GM23338 (cell line): Measurements from ENCODE around the gene HLA-B. TPM values are rescaled to one million over a fixed set of nuclear protein-coding genes. Genes with fewer than 3 reads are reported as not detected.

Experiments
- ATAC-seq: fragments of 200-7000 bp; cut with Tn5 transposase; 3 replicates; pipeline ENCODE4 v1.9.1; 2020
- DNase-seq: peaks from one replicate; pipeline ENCODE4 v3.0.0-alpha.2; 2015; ENCODE audit warnings: low spot score
- H2AFZ ChIP-seq: fragments of 200-600 bp; sonication (generic); 2 replicates; pipeline ENCODE4 v1.8.0; 2016; ENCODE audit warnings: antibody characterized with exemption, mild to moderate bottlenecking, moderate library complexity
- H3F3A ChIP-seq: fragments of 200-600 bp; sonication (generic); replicated peaks from 2 replicates; pipeline ENCODE4 v1.8.0; 2017; ENCODE audit warnings: antibody characterized with exemption, mixed run types, low read depth
- H3K27ac ChIP-seq: fragments of 200-600 bp; sonication (generic); 2 replicates; pipeline ENCODE4 v1.6.1; 2016; ENCODE audit warnings: low read depth
- H3K27me3 ChIP-seq: fragments of 200-600 bp; sonication (generic); 2 replicates; pipeline ENCODE4 v1.8.0; 2016; ENCODE audit warnings: mild to moderate bottlenecking, mixed run types, moderate library complexity; ENCODE audit not compliant: insufficient read depth
- H3K36me3 ChIP-seq: fragments of 200-600 bp; sonication (generic); 2 replicates; pipeline ENCODE4 v1.8.0; 2016; ENCODE audit warnings: mild to moderate bottlenecking; ENCODE audit not compliant: insufficient read depth
- H3K4me1 ChIP-seq: fragments of 200-600 bp; sonication (generic); 2 replicates; pipeline ENCODE4 v1.8.0; 2016; ENCODE audit warnings: mild to moderate bottlenecking, moderate library complexity; ENCODE audit not compliant: insufficient read depth
- H3K4me2 ChIP-seq: fragments of 200-600 bp; sonication (generic); 2 replicates; pipeline ENCODE4 v1.7.1; 2017; ENCODE audit warnings: mixed run types
- H3K4me3 ChIP-seq: fragments of 200-600 bp; sonication (generic); 2 replicates; pipeline ENCODE4 v1.6.1; 2016; ENCODE audit warnings: mixed run types
- H3K79me2 ChIP-seq: fragments of 200-600 bp; sonication (generic); replicated peaks from 2 replicates; pipeline ENCODE4 v1.8.0; 2017; ENCODE audit warnings: mild to moderate bottlenecking; ENCODE audit not compliant: insufficient read depth
- H3K9me2 ChIP-seq: fragments of 200-600 bp; sonication (generic); 2 replicates; pipeline ENCODE4 v1.8.0; 2017; ENCODE audit not compliant: insufficient read depth
- H4K20me1 ChIP-seq: fragments of 200-600 bp; sonication (generic); replicated peaks from 2 replicates; pipeline ENCODE4 v1.8.0; 2017; ENCODE audit warnings: mild to moderate bottlenecking; ENCODE audit not compliant: insufficient read depth
- H3K27ac Mint-ChIP-seq: 2 replicates; pipeline ENCODE4 v1.8.0; 2020; ENCODE audit warnings: inconsistent platforms, mild to moderate bottlenecking, moderate library complexity, mixed read lengths
- H3K27me3 Mint-ChIP-seq: 3 replicates; pipeline ENCODE4 v1.8.0; 2022; ENCODE audit warnings: low read depth, mild to moderate bottlenecking, moderate library complexity, mixed read lengths, inconsistent platforms; ENCODE audit not compliant: insufficient read depth, poor library complexity
- H3K36me3 Mint-ChIP-seq: 3 replicates; pipeline ENCODE4 v1.8.0; 2021; ENCODE audit warnings: low read depth, mild to moderate bottlenecking, inconsistent platforms, moderate library complexity, mixed read lengths
- H3K4me1 Mint-ChIP-seq: 3 replicates; pipeline ENCODE4 v1.8.0; 2020; ENCODE audit warnings: mild to moderate bottlenecking, inconsistent platforms, mixed read lengths
- H3K4me3 Mint-ChIP-seq: 3 replicates; pipeline ENCODE4 v1.8.0; 2021; ENCODE audit warnings: moderate library complexity, mild to moderate bottlenecking, inconsistent platforms, mixed read lengths
- H3K9me3 Mint-ChIP-seq: 3 replicates; pipeline ENCODE4 v1.8.0; 2020; ENCODE audit warnings: moderate library complexity, mild to moderate bottlenecking, inconsistent platforms, mixed read lengths
- CREB1 ChIP-seq: fragments of 250-450 bp; sonication (Bioruptor Pico); IDR thresholded peaks from 2 replicates; pipeline ENCODE4 v1.5.0; 2020; ENCODE audit warnings: low read depth, mild to moderate bottlenecking, moderate library complexity
- ETS1 ChIP-seq: IDR thresholded peaks from 2 replicates; pipeline ENCODE4 v1.6.1; 2016; ENCODE audit warnings: antibody characterized with exemption
- EZH2 ChIP-seq: fragments of 200-600 bp; sonication (generic); IDR thresholded peaks from one replicate; pipeline ENCODE4 v1.8.0; 2017; ENCODE audit warnings: antibody characterized with exemption, mild to moderate bottlenecking, low read depth; ENCODE audit not compliant: unreplicated experiment
- JUNB ChIP-seq: IDR thresholded peaks from one replicate; pipeline ENCODE4 v1.6.1; 2016; ENCODE audit warnings: antibody characterized with exemption; ENCODE audit not compliant: unreplicated experiment
- NANOG ChIP-seq: IDR thresholded peaks from 2 replicates; pipeline ENCODE4 v1.6.1; 2016; ENCODE audit warnings: antibody characterized with exemption, borderline replicate concordance
- POLR2AphosphoS5 ChIP-seq: IDR thresholded peaks from 2 replicates; pipeline ENCODE4 v1.6.1; 2016; ENCODE audit warnings: antibody characterized with exemption, low read depth
- STAT1 ChIP-seq: IDR thresholded peaks from one replicate; pipeline ENCODE4 v1.6.1; 2016; ENCODE audit warnings: antibody characterized with exemption; ENCODE audit not compliant: unreplicated experiment
- polyA plus RNA-seq: library from polyadenylated mRNA; unstranded; fragments of >200 nt; fragmentation: Nextera tagmentation; extraction: Ambion mirVana; gene quantifications from 2 replicates; pipeline ENCODE4 v1.2.1, GENCODE V29; 2016
- total RNA-seq: library from RNA; depleted of rRNA; stranded (reverse); fragments of >200 nt; shearing (Covaris generic); gene quantifications from 2 replicates; pipeline ENCODE4 v1.2.3, GENCODE V29; 2014
- TF ChIP-seq, protein P1 (sequence below): fragments of 250-450 bp; sonication (Bioruptor Pico); IDR thresholded peaks from 2 replicates; pipeline ENCODE4 v1.5.0; 2020; ENCODE audit warnings: mild to moderate bottlenecking, moderate library complexity
- TF ChIP-seq, protein P2 (sequence below), 2 experiments: fragments of 200-600 bp in 1 of 2; sonication (generic) in 1 of 2; conservative IDR thresholded peaks; 2 replicates each; pipeline versions ENCODE4 v1.5.1 to v1.6.1; 2016 to 2017; ENCODE audit warnings: antibody characterized with exemption in 2 of 2, low read depth in 2 of 2, mild to moderate bottlenecking in 2 of 2, moderate library complexity in 1 of 2

Gene HLA-B
- total and polyA plus RNA-seq, 2 experiments from 2014 or later: 44.3 to 86.0 TPM

- TF ChIP-seq, protein P1, sequence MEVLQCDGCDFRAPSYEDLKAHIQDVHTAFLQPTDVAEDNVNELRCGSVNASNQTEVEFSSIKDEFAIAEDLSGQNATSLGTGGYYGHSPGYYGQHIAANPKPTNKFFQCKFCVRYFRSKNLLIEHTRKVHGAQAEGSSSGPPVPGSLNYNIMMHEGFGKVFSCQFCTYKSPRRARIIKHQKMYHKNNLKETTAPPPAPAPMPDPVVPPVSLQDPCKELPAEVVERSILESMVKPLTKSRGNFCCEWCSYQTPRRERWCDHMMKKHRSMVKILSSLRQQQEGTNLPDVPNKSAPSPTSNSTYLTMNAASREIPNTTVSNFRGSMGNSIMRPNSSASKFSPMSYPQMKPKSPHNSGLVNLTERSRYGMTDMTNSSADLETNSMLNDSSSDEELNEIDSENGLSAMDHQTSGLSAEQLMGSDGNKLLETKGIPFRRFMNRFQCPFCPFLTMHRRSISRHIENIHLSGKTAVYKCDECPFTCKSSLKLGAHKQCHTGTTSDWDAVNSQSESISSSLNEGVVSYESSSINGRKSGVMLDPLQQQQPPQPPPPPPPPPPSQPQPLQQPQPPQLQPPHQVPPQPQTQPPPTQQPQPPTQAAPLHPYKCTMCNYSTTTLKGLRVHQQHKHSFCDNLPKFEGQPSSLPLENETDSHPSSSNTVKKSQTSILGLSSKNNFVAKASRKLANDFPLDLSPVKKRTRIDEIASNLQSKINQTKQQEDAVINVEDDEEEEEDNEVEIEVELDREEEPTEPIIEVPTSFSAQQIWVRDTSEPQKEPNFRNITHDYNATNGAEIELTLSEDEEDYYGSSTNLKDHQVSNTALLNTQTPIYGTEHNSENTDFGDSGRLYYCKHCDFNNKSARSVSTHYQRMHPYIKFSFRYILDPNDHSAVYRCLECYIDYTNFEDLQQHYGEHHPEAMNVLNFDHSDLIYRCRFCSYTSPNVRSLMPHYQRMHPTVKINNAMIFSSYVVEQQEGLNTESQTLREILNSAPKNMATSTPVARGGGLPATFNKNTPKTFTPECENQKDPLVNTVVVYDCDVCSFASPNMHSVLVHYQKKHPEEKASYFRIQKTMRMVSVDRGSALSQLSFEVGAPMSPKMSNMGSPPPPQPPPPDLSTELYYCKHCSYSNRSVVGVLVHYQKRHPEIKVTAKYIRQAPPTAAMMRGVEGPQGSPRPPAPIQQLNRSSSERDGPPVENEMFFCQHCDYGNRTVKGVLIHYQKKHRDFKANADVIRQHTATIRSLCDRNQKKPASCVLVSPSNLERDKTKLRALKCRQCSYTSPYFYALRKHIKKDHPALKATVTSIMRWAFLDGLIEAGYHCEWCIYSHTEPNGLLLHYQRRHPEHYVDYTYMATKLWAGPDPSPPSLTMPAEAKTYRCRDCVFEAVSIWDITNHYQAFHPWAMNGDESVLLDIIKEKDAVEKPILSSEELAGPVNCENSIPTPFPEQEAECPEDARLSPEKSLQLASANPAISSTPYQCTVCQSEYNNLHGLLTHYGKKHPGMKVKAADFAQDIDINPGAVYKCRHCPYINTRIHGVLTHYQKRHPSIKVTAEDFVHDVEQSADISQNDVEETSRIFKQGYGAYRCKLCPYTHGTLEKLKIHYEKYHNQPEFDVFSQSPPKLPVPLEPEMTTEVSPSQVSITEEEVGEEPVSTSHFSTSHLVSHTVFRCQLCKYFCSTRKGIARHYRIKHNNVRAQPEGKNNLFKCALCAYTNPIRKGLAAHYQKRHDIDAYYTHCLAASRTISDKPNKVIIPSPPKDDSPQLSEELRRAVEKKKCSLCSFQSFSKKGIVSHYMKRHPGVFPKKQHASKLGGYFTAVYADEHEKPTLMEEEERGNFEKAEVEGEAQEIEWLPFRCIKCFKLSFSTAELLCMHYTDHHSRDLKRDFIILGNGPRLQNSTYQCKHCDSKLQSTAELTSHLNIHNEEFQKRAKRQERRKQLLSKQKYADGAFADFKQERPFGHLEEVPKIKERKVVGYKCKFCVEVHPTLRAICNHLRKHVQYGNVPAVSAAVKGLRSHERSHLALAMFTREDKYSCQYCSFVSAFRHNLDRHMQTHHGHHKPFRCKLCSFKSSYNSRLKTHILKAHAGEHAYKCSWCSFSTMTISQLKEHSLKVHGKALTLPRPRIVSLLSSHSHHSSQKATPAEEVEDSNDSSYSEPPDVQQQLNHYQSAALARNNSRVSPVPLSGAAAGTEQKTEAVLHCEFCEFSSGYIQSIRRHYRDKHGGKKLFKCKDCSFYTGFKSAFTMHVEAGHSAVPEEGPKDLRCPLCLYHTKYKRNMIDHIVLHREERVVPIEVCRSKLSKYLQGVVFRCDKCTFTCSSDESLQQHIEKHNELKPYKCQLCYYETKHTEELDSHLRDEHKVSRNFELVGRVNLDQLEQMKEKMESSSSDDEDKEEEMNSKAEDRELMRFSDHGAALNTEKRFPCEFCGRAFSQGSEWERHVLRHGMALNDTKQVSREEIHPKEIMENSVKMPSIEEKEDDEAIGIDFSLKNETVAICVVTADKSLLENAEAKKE: no peak
Measured at GRCh38 chr6:31386977-31387376, 30.0 kb upstream of the HLA-B start (continued).

- H3K79me2 ChIP-seq: no peaks in the 10 kb centered on the region
- H3K4me1 ChIP-seq: peaks cover 5% of the 10 kb centered on the region; the same call in 1 of the 2 replicates
- no peaks in the 10 kb centered on the region for H4K20me1 ChIP-seq
- no peaks in the 10 kb centered on the region for H3K36me3 ChIP-seq
- peaks cover 9% of the 10 kb centered on the region for H3K9me3 Mint-ChIP-seq
- peaks cover 6% of the 10 kb centered on the region; the same call in 2 of the 3 replicates for H3K36me3 Mint-ChIP-seq
- no peaks in the 10 kb centered on the region for H3K27me3 ChIP-seq
- H3K9me2 ChIP-seq: no peaks in the 10 kb centered on the region
- no peak for TF ChIP-seq JUNB
- peaks cover 13% of the 10 kb centered on the region for H3K4me1 Mint-ChIP-seq
- H2AFZ ChIP-seq: no peak overlapping the region
- no peak for DNase-seq
- H3K4me3 Mint-ChIP-seq: no peak overlapping the region
- H3K4me3 ChIP-seq: no peak overlapping the region
- H3F3A ChIP-seq: no peaks in the 10 kb centered on the region
- no peak overlapping the region for H3K27ac Mint-ChIP-seq
- peaks cover 1% of the 10 kb centered on the region for H3K27me3 Mint-ChIP-seq
- no peak overlapping the region for H3K4me2 ChIP-seq
- H3K27ac ChIP-seq: no peak overlapping the region
- ATAC-seq: no peak
Measured at GRCh38 chr6:31386099-31386498, 29.1 kb upstream of the HLA-B start.

DNA sequence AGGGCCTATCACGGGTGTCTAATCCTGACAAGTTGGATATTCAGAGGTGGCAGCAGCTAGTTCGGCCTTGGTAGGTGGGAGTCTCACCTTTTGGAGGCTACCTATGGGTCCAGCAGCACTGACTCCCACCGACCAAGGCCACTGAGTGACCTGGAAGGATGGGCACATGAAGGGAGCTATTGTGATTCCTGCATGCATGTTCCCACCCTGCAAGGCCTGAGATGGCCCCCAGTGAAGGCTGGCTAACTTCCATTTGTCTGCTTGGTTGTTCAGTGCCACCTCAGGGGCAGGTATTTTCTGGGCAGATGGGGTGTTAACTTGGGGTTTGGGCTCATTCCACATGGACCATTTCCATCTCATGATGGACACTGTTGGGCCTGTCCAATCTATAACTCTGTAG lies 28.1 kb upstream of the HLA-B start:
- no peaks in the 10 kb centered on the region for H3K9me3 Mint-ChIP-seq
- no peak overlapping the region for H2AFZ ChIP-seq
- H3F3A ChIP-seq: no peaks in the 10 kb centered on the region
- no peaks in the 10 kb centered on the region for H3K79me2 ChIP-seq
- DNase-seq: no peak
- ATAC-seq: no peak
- H3K36me3 ChIP-seq: no peaks in the 10 kb centered on the region
- no peaks in the 10 kb centered on the region for H3K9me2 ChIP-seq
- no peak overlapping the region for H3K27ac Mint-ChIP-seq
- H4K20me1 ChIP-seq: no peaks in the 10 kb centered on the region
- no peaks in the 10 kb centered on the region for H3K36me3 Mint-ChIP-seq
- no peak overlapping the region for H3K27ac ChIP-seq
- H3K4me1 Mint-ChIP-seq: peaks cover 8% of the 10 kb centered on the region
- no peak overlapping the region for H3K4me2 ChIP-seq
- H3K27me3 Mint-ChIP-seq: no peaks in the 10 kb centered on the region
- H3K4me1 ChIP-seq: no peaks in the 10 kb centered on the region
- no peak overlapping the region for H3K4me3 Mint-ChIP-seq
- no peak overlapping the region for H3K4me3 ChIP-seq
- H3K27me3 ChIP-seq: no peaks in the 10 kb centered on the region
- TF ChIP-seq, protein P2, sequence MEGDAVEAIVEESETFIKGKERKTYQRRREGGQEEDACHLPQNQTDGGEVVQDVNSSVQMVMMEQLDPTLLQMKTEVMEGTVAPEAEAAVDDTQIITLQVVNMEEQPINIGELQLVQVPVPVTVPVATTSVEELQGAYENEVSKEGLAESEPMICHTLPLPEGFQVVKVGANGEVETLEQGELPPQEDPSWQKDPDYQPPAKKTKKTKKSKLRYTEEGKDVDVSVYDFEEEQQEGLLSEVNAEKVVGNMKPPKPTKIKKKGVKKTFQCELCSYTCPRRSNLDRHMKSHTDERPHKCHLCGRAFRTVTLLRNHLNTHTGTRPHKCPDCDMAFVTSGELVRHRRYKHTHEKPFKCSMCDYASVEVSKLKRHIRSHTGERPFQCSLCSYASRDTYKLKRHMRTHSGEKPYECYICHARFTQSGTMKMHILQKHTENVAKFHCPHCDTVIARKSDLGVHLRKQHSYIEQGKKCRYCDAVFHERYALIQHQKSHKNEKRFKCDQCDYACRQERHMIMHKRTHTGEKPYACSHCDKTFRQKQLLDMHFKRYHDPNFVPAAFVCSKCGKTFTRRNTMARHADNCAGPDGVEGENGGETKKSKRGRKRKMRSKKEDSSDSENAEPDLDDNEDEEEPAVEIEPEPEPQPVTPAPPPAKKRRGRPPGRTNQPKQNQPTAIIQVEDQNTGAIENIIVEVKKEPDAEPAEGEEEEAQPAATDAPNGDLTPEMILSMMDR (conservative IDR thresholded peaks at IDR 0.05; ENCODE audit: low read depth in 2 of 2): no peak
- TF ChIP-seq POLR2AphosphoS5: no peak
- TF ChIP-seq ETS1: no peak
- no peak for TF ChIP-seq CREB1 (CRISPR knock-in tag)
- TF ChIP-seq EZH2: no peak
- no peak for TF ChIP-seq STAT1
- no peak for TF ChIP-seq NANOG
